A549 (cell line): Measurements from ENCODE around the gene DLG2.

Experiments used
- HDAC2 ChIP-seq: fragments of 200-600 bp; sonication (generic); IDR thresholded peaks from 2 replicates; pipeline ENCODE4 v1.6.1; 2016
- HOXB13 ChIP-seq: fragments of 250-450 bp; sonication (Bioruptor Pico); IDR thresholded peaks from 2 replicates; pipeline ENCODE4 v1.5.0; 2020; ENCODE audit warnings: low read depth, mild to moderate bottlenecking, moderate library complexity
- KDM1A ChIP-seq: fragments of 200-600 bp; sonication (generic); IDR thresholded peaks from 2 replicates; pipeline ENCODE4 v1.6.1; 2016; ENCODE audit warnings: low read depth, mild to moderate bottlenecking
- MAX ChIP-seq: IDR thresholded peaks from 2 replicates; pipeline ENCODE4 v1.6.1; 2012
- PBX3 ChIP-seq: IDR thresholded peaks from 2 replicates; pipeline ENCODE4 v1.6.1; 2012
- RAD21 ChIP-seq, 2 experiments: fragments of >200 bp in 1 of 2; sonication (Bioruptor Twin) in 1 of 2; formaldehyde crosslinking in 1 of 2; IDR thresholded peaks in 1 of 2; conservative IDR thresholded peaks in 1 of 2; 2 replicates in 1 of 2; 3 replicates in 1 of 2; pipeline ENCODE4 v1.6.1; 2012 to 2018; ENCODE audit warnings: inconsistent platforms in 1 of 2
- TF ChIP-seq, protein P1 (sequence below): fragments of >200 bp; sonication (Bioruptor Twin); formaldehyde crosslinking; IDR thresholded peaks from 3 replicates; pipeline ENCODE4 v1.5.1; 2016
- TF ChIP-seq, protein P2 (sequence below): fragments of 150-350 bp; IDR thresholded peaks from 2 replicates; pipeline ENCODE4 v1.6.1; 2014; ENCODE audit warnings: low read depth, mild to moderate bottlenecking, low read length

DNA sequence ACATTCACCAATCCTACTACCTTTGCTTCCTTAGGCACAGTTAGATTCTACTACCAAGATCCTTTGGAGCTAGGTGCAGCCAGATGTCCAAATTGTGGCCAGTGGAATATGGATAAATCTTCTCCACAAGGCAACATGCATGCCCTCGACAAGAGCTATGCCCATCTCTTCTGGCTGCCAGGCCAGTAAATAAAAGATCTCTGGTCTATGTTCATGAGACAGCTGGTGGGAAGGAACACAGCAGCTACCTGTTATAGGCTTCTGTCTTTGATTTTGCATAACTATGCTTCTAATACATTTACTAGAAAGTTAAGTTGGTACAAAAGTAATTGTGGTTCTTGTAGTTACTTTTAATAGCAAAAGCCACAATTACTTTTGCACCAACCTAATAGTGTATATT, 182.7 kb downstream of the DLG2 start:
- TF ChIP-seq PBX3: no peak
- TF ChIP-seq, protein P1, sequence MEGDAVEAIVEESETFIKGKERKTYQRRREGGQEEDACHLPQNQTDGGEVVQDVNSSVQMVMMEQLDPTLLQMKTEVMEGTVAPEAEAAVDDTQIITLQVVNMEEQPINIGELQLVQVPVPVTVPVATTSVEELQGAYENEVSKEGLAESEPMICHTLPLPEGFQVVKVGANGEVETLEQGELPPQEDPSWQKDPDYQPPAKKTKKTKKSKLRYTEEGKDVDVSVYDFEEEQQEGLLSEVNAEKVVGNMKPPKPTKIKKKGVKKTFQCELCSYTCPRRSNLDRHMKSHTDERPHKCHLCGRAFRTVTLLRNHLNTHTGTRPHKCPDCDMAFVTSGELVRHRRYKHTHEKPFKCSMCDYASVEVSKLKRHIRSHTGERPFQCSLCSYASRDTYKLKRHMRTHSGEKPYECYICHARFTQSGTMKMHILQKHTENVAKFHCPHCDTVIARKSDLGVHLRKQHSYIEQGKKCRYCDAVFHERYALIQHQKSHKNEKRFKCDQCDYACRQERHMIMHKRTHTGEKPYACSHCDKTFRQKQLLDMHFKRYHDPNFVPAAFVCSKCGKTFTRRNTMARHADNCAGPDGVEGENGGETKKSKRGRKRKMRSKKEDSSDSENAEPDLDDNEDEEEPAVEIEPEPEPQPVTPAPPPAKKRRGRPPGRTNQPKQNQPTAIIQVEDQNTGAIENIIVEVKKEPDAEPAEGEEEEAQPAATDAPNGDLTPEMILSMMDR: no peak
- TF ChIP-seq KDM1A: no peak
- TF ChIP-seq MAX: no peak
- TF ChIP-seq HDAC2: no peak
- TF ChIP-seq, protein P2, sequence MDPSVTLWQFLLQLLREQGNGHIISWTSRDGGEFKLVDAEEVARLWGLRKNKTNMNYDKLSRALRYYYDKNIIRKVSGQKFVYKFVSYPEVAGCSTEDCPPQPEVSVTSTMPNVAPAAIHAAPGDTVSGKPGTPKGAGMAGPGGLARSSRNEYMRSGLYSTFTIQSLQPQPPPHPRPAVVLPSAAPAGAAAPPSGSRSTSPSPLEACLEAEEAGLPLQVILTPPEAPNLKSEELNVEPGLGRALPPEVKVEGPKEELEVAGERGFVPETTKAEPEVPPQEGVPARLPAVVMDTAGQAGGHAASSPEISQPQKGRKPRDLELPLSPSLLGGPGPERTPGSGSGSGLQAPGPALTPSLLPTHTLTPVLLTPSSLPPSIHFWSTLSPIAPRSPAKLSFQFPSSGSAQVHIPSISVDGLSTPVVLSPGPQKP: no peak
- no peak for TF ChIP-seq RAD21 (conservative IDR thresholded peaks at IDR 0.05 in 1 of 2, IDR thresholded peaks at IDR 0.05 in 1 of 2)
- TF ChIP-seq HOXB13 (CRISPR knock-in tag): no peak
